DMS114 treated with DMSO at 0.1 percent for 48 hours (cell line): ENCODE data around the gene POLDIP2.

Source experiments
- DNase-seq: peaks from one replicate; lab custom pipeline; 2025; ENCODE audit not compliant: unreplicated experiment; lab: John Stamatoyannopoulos, UW

Gene POLDIP2

DNA sequence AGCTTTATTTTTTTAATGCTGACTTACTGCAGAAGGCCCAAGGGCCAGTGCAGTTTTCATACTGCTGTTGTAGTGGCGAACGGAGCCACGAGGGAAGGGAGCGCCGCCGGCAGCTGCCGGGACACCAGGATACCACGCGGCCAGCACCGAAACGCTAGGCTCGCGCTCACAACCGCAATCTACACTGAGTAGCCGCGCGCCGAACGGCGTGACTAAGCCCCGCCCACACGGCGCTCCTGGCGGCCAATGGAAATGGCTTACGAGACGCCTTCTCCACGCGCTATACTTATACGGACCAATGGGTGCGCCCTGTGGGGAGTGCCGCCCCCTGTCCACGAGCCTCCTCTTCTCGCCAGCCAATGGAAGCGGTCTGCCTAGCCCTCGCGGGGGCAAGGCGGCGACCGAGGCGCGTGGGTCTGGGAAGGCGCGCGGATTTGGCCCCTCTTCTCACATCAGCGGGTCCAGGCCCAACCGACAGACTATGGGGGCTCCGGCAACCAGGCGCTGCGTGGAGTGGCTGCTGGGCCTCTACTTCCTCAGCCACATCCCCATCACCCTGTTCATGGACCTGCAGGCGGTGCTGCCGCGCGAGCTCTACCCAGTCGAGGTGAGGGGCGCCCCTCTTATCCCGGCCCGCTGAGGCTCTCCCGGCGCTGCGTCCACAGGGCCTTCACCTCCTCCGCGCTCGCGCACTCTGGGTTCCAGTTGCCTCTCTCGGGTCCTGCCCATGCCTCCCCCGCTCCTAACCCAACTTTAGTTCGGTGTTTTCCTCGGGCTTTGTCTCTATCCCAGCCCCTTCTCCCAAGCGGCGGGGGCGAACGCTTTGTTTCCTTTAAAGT lies 38.3 kb downstream of the POLDIP2 start, which contains the start of gene TMEM97:
Gene TMEM97, plus strand, starts transcription at position 442 of the 839 bp plus-strand sequence. Its CDS starts 40 bp downstream, at position 482.
- DNase-seq = peak; percentile 93

DNA sequence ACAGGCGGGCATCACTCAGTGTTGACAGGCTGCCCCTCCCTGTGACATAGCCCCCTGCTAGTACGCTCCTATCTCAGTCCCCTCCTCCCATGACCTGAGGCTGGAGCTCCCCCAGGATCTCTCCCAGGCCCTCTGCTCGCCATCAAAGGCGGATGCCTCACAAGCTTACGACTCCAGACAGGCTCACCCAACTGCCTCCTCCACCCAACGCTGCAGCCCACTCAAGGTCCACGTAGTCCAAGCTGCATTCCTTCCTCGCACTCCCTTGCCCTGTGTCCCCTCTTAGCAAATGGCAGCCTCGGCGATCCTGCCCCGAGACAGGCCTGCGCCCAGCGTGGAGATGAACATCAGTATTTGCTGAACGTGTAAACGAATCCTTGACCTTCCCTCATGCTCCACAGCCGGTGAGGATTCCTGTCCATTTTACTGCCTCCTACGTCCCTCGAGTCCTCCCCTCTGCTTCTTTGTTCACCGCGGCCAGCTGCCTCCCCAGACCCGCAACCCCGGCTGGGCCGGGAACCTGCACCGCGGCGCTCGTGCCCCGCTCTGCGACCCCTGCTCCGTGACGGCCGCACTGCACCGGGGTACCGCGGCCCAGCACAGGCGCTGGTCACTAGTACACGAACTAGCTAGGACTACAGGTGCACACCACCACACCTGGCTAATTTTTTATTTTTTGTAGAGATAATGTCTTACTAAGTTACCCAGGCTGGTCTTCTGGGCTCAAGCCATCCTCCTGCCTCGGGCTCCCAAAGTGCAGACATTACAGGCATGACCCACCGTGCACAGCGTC lies 39.2 kb downstream of the POLDIP2 start:
- no peak for DNase-seq

DNA sequence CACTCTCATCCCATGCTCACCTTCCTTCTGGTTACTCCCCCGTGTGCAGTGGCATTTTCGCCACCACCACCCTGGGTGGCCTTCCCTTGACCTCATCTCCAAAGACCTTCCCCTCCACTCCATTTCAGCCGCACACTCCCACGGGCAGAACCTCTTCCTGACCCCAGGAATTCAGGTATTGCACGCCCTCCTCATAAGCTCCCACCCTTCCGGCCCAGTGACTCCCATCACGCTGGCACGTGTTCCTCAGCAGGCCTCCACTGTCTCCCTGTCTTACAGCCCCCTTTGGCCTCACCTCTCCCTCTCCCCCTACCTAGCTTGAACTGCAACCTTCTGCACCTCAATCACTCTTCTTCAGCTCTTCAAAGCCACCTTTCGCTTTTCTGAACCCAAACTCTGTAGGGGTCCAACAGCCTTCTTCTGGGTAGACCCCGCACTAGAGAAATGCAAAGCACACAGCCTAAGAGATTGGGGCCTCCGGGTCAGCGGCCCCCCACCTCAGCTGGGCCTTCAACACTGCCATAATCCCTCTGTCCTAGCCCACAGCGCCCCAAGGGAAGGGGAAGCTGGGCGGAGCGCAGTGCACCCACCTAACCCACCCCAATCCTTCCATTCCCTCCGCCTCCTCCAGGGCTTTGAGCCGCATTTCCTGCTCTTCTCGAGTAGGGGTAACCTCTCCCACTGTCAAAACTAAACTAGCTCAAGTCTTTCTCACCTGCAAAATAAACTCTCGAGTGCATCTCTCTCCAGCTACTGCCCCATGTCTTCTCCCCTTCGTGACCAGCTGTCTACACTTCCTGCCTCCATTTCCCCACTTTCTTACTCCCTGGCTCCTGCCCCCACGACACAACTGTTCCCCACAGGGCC lies 40.0 kb downstream of the POLDIP2 start:
- no peak for DNase-seq

DNA sequence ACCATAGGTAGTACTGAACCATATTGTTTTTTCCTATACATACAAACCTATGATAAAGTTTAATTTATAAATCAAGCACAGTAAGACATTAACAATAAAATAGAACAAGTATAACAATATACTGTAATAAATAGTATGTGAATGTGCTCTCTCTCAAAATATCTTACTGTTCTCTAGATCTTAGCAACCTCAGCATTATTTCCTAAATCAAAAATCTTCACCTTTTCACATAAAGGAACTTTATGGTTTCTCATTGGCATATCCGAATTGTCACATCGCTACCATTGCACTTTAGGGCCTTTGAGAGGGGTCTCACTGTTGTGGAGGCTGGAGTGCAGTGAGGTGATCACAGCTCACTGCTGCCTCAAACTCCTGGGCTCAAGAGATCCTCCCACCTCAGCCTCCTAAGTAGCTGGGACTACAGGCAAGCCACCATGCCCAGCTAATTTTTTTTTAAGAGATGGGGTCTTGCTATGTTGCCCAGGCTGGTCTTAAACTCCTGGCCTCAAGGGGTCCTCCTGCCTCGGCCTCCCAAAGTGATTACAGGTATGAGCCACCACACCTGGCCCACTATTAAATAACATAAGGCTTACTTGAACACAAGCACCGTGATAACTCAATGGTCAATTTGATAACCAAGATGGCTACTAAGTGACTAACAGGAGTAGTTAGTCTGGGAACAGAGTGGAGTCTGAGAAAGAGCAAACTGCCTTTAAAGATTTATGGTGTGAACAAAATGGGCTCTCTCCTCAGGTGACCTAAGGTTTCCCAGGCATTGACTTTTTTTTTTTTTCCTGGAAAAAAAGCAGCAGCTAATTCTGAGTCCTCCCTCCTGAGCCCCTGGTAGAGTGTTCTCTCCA lies 41.3 kb downstream of the POLDIP2 start:
- no peak for DNase-seq

DNA sequence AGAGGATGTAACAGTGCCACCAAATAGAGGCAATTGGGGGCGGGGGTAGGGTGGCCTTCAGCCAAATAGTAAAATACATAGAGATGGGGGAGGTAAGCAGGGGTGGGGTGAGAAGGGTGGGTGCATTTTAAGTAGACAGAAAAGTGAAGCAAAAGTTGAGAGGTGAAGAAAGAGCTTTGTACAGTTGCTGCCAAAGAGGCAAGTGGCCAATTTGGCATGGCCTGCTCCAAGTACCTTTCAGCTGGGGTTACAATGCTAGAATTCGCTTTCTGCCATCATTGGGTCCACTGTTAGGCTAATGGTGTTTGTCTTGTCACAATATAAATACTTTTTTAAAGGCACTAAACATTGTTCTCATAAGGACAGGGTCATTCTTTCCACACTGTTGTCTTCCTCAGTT lies 43.5 kb downstream of the POLDIP2 start:
- no peak for DNase-seq

DNA sequence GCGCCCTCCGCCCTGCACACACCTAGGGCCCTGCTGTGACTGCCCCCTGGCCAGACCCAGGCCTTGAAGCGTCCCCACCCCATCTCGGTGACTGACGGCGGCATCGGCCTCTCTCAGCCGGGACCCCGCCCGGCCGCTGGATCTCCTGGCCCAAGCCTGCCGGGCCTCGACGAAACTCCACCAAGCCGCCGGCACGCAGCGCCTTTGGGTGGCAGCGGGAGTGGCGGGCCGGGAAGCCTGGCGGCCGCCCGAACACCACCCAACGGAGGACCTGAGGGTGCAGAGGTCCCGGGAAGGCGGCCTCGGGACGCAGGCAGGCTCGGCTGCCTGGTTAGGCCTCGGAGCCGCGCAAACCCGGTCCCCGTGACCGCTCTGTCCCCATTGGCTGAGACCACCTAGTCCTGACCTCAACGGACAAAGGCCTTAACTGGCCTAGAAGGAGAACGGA lies 50.3 kb downstream of the POLDIP2 start:
- DNase-seq = no peak

DNA sequence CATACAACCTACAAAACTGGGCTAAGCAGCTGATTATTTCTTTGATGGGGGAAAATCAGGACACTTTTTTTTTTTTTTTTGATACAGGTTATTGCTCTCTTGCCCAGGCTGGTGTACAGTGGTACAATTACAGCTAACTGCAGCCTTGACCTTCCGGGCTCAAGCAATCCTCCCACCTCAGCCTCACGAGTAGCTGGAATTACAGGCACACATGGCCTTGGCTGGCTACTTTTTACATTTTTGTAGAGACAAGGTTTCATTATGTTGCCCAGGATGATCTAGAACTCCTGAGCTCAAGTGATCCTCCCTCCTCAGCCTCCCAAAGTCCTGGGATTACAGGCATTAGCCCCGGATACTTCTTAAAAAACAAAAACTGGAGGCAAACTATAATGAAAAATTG lies 58.9 kb downstream of the POLDIP2 start:
- no peak for DNase-seq
